ENCODE data around the gene GEMIN7. TPM values are rescaled to one million over a fixed set of nuclear protein-coding genes. Genes with fewer than 3 reads are reported as not detected.
"Not testable (repeated sequence)": the region's sequence is repeated elsewhere in the genome, so short reads cannot be mapped to it uniquely, and the experiment has no call there.

GEMIN7 gene
- total RNA-seq, 4 donors from 2014 or later = 8.8 to 30.3 (median 21.8) TPM

DNA sequence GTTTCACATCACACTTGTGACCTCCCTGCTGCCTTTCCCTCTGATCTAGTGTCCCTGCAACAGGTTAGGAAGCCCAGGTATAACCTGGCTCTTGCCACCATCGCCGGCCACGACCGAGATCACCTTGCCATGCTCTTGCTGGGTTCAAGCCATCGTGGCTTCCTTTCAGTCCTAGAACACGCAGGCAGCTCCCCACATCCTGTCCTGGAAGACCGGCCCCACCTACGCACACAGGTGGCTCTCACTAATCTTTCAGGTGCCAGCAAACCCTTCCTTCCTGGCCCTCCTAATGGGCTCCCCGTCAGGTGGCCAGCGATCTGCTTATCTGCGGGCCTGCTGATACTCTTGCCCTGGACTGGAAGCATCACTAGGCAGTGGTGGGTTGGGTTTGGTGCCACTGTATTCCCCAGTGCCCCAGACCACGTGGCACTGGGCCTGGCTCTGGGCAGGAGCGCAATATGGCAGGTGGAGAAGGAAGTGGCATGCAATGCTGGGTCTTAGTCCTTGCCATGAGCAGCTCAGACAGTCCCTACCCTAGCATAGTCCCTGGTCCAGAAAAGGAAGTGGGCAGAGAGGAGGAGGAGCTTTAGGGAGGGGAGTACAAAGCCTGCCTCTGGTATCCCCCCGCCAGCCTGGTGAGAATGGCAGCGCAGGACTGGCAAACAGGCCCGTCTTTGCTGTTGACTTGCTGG, 25.7 kb downstream of the GEMIN7 start:
- Histone ChIP-seq H3K4me1 (peaks cover 0 to 52% (median 19%) of the 10 kb centered on the region in 4 donors), H3K27ac (no peak overlapping the region), H3K9me3 (no peaks in the 10 kb centered on the region), H3K36me3 (peaks cover 0 to 17% (median 0%) of the 10 kb centered on the region in 3 donors), H3K4me3 (no peak overlapping the region), H3K27me3 (no peaks in the 10 kb centered on the region)
- TF ChIP-seq, protein P1, sequence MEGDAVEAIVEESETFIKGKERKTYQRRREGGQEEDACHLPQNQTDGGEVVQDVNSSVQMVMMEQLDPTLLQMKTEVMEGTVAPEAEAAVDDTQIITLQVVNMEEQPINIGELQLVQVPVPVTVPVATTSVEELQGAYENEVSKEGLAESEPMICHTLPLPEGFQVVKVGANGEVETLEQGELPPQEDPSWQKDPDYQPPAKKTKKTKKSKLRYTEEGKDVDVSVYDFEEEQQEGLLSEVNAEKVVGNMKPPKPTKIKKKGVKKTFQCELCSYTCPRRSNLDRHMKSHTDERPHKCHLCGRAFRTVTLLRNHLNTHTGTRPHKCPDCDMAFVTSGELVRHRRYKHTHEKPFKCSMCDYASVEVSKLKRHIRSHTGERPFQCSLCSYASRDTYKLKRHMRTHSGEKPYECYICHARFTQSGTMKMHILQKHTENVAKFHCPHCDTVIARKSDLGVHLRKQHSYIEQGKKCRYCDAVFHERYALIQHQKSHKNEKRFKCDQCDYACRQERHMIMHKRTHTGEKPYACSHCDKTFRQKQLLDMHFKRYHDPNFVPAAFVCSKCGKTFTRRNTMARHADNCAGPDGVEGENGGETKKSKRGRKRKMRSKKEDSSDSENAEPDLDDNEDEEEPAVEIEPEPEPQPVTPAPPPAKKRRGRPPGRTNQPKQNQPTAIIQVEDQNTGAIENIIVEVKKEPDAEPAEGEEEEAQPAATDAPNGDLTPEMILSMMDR (IDR thresholded peaks at IDR 0.05) = no peak
- no peak for TF ChIP-seq EP300 (IDR thresholded peaks at IDR 0.05)
- no peak for TF ChIP-seq POLR2A (IDR thresholded peaks at IDR 0.05)
- no peak for DNase-seq (ENCODE audit: low spot score in 2 of 2)
- WGBS, 2 donors = 74 to 83% methylated on average over 14 to 16 of the region's 16 CpGs

DNA sequence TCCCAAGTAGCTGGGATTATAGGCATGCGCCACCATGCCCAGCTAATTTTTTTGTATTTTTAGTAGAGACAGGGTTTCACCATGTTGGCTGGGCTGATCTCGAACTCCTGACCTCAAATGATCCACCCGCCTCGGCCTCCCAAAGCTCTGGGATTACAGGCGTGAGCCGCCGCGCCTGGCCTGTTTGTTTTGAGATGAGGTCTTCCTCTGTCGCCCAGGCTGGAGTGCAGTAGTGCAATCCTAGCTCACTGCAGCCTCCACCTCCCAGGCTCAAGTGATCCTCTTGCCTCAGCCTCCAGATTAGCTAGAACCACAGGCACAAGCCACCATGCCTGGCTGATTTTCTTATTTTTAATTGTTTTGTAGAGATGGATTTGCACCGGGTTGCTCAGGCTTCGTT, 27.3 kb downstream of the GEMIN7 start:
- not testable (repeated sequence) for DNase-seq (ENCODE audit: low spot score in 2 of 2); H3K36me3 ChIP-seq; H3K4me3 ChIP-seq; H3K9me3 ChIP-seq; H3K27ac ChIP-seq; H3K27me3 ChIP-seq
- peaks cover 0 to 43% (median 19%) of the 10 kb centered on the region in 4 donors for H3K4me1 ChIP-seq
- 86 to 92% methylated on average over 11 of the region's 11 CpGs for WGBS, 2 donors

DNA sequence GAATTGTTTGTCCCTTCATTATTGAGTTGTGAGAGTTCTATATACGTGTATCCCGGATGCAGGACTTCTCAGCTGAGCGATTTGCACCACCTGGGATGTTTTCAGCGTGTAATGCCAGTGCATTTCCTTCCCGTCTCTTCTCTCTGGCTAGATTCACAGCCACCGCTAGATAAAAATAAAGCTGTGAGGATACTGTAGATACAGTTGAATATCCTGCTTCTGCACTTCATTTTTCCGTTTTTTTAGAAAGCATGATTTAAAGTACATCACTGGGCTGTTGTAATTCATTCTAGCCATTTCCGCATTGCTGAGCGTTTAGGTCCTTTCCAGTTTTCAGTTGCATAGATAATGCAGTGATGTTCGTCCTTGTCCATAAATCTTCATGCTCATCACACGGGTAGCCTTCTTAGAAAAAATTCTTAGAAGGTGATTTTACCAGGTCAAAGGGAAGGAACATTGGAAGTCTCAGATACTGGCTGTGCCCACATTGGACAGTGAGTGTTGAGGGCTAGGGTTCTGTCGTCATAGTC, 28.6 kb downstream of the GEMIN7 start:
- Histone ChIP-seq H3K9me3 (no peaks in the 10 kb centered on the region), H3K36me3 (peaks cover 0 to 9% (median 0%) of the 10 kb centered on the region in 3 donors), H3K4me1 (peaks cover 0 to 37% (median 18%) of the 10 kb centered on the region in 4 donors), H3K4me3 (no peak overlapping the region), H3K27ac (no peak overlapping the region), H3K27me3 (no peaks in the 10 kb centered on the region)
- TF ChIP-seq EP300 (IDR thresholded peaks at IDR 0.05) (no peak), POLR2A (IDR thresholded peaks at IDR 0.05) (no peak)
- TF ChIP-seq, protein P1 (IDR thresholded peaks at IDR 0.05) = no peak
- WGBS, 2 donors = 82 to 83% methylated on average over 12 of the region's 12 CpGs
- DNase-seq (ENCODE audit: low spot score in 2 of 2) = no peak

DNA sequence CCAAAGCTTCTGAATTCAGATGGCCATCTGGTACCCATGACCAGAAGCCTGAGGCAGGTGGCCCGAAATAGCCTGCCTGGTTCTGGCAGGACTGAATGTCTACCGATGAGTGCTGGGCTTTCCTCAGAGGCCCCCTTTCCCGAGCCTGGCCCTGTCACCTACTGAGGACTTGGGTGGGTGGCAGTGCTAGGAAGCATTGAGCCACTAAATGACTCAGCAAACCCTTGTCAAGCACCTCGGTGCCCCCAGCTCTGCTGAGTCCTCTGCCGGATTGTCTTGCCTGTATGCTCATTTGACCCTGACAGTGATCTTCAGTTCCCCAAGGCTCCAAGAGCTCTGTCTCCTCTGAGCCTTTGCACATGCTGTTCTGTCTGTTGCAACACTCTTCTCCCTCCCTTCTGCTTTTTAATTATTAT, 31.8 kb downstream of the GEMIN7 start:
- no peak for DNase-seq (ENCODE audit: low spot score in 2 of 2)
- 56 to 66% methylated on average over 5 of the region's 5 CpGs for WGBS, 2 donors
- peaks cover 0 to 9% (median 0%) of the 10 kb centered on the region in 3 donors for H3K36me3 ChIP-seq
- H3K27me3 ChIP-seq = no peaks in the 10 kb centered on the region
- H3K4me3 ChIP-seq = no peak overlapping the region
- peaks cover 0 to 11% (median 0%) of the 10 kb centered on the region in 4 donors for H3K4me1 ChIP-seq
- no peak overlapping the region for H3K27ac ChIP-seq
- TF ChIP-seq EP300 (IDR thresholded peaks at IDR 0.05) (no peak), POLR2A (IDR thresholded peaks at IDR 0.05) (no peak)
- TF ChIP-seq, protein P1 (IDR thresholded peaks at IDR 0.05) = no peak
- H3K9me3 ChIP-seq = no peaks in the 10 kb centered on the region

DNA sequence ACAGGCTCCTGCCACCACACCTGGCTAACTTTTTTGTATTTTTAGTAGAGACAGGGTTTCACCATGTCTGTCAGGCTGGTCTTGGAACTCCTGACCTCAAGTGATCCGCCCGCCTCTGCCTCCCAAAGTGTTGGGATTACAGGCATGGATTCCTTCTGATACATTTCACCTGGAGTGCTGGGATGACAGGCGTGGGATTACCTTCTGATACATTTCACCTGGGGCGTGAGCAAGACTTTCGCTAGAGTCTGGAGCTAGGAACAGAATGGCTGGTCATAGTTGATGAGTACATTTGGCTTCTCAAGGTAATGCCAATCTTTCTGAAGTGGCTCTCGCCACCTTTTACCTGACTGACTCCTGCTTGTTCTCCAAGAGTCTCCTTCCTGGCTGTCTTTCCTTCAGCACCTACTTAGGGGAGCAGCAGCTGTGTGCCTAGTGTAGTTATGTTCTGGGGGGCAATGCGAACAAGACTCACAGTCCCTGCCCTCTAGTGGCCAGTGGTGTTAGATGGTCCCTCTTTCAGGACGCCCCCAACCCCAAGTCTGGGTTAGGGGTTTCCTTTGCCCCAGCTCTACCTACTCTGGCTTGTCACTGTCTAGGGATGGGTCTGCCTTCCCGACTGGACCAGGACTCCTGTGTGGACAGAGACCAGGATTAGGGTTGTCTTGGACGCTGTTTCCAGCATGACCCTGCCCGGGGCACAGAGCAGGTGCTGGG, 33.2 kb downstream of the GEMIN7 start:
- no peak for DNase-seq (ENCODE audit: low spot score in 2 of 2)
- H3K27ac ChIP-seq = no peak overlapping the region
- H3K27me3 ChIP-seq = no peaks in the 10 kb centered on the region
- WGBS, 2 donors = 88 to 94% methylated on average over 11 of the region's 11 CpGs
- peaks cover 0 to 9% (median 0%) of the 10 kb centered on the region in 3 donors for H3K36me3 ChIP-seq
- no peak overlapping the region for H3K4me3 ChIP-seq
- no peaks in the 10 kb centered on the region for H3K9me3 ChIP-seq
- TF ChIP-seq, protein P1 (IDR thresholded peaks at IDR 0.05) = no peak
- TF ChIP-seq POLR2A (IDR thresholded peaks at IDR 0.05) (no peak), EP300 (IDR thresholded peaks at IDR 0.05) (no peak)
- peaks cover 0 to 24% (median 3%) of the 10 kb centered on the region in 4 donors for H3K4me1 ChIP-seq
